Mucosa of descending colon (tissue), 3 donors: ENCODE measurements around the gene MFAP5. TPM values are rescaled to one million over a fixed set of nuclear protein-coding genes. Genes with fewer than 3 reads are reported as not detected.
"Not testable (repeated sequence)": the region's sequence is repeated elsewhere in the genome, so short reads cannot be mapped to it uniquely, and the experiment has no call there.

Experiments used
- ATAC-seq: fragments of 200-7000 bp; cut with Tn5 transposase; one replicate; pipeline ENCODE4 v1.9.1; 2020; ENCODE audit warnings: mild to moderate bottlenecking, moderate library complexity
- DNase-seq, 3 donors: peaks; one replicate each; pipeline ENCODE4 v3.0.0-alpha.2; 2020
- H3K36me3 ChIP-seq: fragments of 200-600 bp; one replicate; pipeline ENCODE4 v1.8.0; 2021; ENCODE audit warnings: low read depth, mild to moderate bottlenecking
- H3K4me1 ChIP-seq: fragments of 200-600 bp; one replicate; pipeline ENCODE4 v1.8.0; 2021; ENCODE audit warnings: low read depth, mild to moderate bottlenecking
- H3K4me3 ChIP-seq: fragments of 200-600 bp; one replicate; pipeline ENCODE4 v1.8.0; 2021; ENCODE audit warnings: mild to moderate bottlenecking
- H3K9me3 ChIP-seq: fragments of 200-600 bp; one replicate; pipeline ENCODE4 v1.8.0; 2021; ENCODE audit warnings: mild to moderate bottlenecking
- intact Hi-C, 2 donors: fragments of 100-400 bp; cut with DNase I in 1 of 2; cut with micrococcal nuclease in 1 of 2; formaldehyde crosslinking; loops; one replicate each; pipeline versions ENCODE4 v1.11.0 to v1.11.1; 2022; cut with DNase I, micrococcal nuclease
- total RNA-seq, 3 donors: library from RNA; stranded (reverse); fragmentation: NEBNext Ultra II Directional in 2 of 3; extraction: Animal tissue kit (Norgen Biotek cat#: 25700) in 2 of 3; gene quantifications; one replicate each; pipeline versions ENCODE4 v1.2.1 to v1.2.4, GENCODE V29; 2021 to 2023
- TF ChIP-seq, protein P1 (sequence below): fragments of 200-600 bp; IDR thresholded peaks from one replicate; pipeline ENCODE4 v1.8.0; 2022; ENCODE audit warnings: antibody characterized with exemption, mild to moderate bottlenecking
- donor health status: DM: no; HTN: no; CAD: no; lungs with moderate emphysema.
- donor health status: DM: no; HTN: no; CAD: no.
- donor health status: DM: no; HTN: yes; CAD: no.

The MFAP5 gene
- total RNA-seq, 3 donors from 2014 or later = 10.7 to 43.1 (median 25.0) TPM

DNA sequence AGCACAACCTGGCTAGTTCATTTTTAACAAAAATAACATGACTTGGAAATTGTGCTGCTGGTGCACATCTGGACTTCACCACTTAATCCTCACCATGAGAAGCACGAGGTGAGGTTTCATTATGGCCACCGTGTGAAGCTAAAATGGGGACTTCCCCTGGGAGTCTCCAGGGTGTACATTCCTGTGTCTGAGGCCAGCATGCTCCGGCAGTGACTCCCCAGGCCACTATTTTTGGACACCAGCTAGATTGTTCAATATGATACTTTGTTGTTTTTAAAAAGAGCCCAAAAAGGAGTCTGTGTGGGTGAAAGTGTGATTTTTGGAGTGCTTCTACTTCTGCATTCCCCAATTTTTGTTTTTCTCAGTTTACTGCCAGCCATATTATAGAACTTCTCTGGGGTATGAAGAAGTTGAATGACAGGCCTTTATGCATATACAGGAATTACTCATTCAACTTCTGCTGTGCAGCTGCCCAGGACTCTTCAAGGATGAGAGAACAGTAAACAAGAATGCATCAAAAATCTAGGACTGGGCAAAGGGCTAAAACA lies 33.1 kb downstream of the MFAP5 start:
- H3K4me1 ChIP-seq = no peaks in the 10 kb centered on the region
- ATAC-seq (no peak), DNase-seq (no peak)
- no peak overlapping the region for H3K4me3 ChIP-seq
- intact Hi-C loops = no loop called here
- H3K36me3 ChIP-seq = no peaks in the 10 kb centered on the region
- no peaks in the 10 kb centered on the region for H3K9me3 ChIP-seq
- TF ChIP-seq, protein P1, sequence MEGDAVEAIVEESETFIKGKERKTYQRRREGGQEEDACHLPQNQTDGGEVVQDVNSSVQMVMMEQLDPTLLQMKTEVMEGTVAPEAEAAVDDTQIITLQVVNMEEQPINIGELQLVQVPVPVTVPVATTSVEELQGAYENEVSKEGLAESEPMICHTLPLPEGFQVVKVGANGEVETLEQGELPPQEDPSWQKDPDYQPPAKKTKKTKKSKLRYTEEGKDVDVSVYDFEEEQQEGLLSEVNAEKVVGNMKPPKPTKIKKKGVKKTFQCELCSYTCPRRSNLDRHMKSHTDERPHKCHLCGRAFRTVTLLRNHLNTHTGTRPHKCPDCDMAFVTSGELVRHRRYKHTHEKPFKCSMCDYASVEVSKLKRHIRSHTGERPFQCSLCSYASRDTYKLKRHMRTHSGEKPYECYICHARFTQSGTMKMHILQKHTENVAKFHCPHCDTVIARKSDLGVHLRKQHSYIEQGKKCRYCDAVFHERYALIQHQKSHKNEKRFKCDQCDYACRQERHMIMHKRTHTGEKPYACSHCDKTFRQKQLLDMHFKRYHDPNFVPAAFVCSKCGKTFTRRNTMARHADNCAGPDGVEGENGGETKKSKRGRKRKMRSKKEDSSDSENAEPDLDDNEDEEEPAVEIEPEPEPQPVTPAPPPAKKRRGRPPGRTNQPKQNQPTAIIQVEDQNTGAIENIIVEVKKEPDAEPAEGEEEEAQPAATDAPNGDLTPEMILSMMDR = no peak

DNA sequence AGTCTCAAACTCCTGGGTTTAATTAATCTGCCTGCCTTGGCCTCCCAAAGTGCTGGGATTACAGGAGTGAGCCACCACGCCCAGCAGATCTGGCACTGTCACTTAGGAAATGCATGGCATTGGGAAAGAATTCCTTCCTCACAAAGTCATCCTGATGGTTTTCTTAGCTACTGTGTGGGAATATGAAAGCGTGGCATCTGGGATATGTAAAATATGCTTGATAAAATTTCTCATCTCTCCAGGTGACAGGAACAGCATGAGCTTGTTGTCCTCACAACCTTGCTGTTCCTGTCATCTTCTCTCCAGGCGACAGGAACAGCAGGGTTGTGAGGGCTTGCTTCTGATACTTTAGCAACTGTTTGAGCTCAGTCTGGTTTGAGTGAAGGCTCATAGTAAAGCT lies 33.9 kb downstream of the MFAP5 start:
- intact Hi-C loops = no loop called here
- Histone ChIP-seq H3K36me3 (no peaks in the 10 kb centered on the region), H3K9me3 (no peaks in the 10 kb centered on the region), H3K4me3 (no peak overlapping the region), H3K4me1 (no peaks in the 10 kb centered on the region)
- TF ChIP-seq, protein P1 = no peak
- ATAC-seq = no peak
- no peak for DNase-seq

DNA sequence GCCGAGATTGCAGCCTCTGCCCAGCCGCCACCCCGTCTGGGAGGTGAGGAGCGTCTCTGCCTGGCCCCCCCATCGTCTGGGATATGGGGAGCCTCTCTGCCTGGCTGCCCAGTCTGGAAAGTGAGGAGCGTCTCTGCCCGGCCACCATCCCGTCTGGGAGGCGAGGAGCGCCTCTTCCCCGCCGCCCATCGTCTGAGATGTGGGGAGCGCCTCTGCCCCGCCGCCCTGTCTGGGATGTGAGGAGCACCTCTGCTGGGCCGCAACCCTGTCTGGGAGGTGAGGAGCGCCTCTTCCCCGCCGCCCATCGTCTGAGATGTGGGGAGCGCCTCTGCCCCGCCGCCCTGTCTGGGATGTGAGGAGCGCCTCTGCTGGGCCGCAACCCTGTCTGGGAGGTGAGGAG lies 37.9 kb downstream of the MFAP5 start:
- DNase-seq, H3K4me1 ChIP-seq, H3K36me3 ChIP-seq, ATAC-seq, H3K9me3 ChIP-seq, intact Hi-C loops, H3K4me3 ChIP-seq: not testable (repeated sequence)

DNA sequence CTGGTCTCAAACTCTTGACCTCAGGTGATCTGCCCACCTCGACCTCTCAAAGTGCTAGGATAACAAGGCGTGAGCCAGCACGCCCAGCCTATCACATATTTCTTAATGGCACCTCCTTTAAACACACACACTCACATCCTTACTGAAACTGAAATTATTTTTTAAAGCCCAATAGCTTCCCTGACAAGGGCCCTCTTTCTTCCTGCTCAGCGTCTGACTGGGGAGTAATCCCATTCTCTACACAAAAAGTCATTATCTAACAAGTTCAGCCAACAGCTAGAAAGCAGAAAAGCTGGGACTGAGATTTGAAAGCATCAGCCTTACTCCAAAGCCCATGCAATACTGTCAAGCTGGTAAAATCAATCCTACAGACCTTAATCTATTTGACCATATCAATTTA lies 40.0 kb downstream of the MFAP5 start:
- TF ChIP-seq, protein P1 = no peak
- no peak overlapping the region for H3K4me3 ChIP-seq
- no peaks in the 10 kb centered on the region for H3K36me3 ChIP-seq
- no peaks in the 10 kb centered on the region for H3K4me1 ChIP-seq
- intact Hi-C loops = no loop called here
- no peak for DNase-seq
- peaks cover 6% of the 10 kb centered on the region for H3K9me3 ChIP-seq
- ATAC-seq = no peak

DNA sequence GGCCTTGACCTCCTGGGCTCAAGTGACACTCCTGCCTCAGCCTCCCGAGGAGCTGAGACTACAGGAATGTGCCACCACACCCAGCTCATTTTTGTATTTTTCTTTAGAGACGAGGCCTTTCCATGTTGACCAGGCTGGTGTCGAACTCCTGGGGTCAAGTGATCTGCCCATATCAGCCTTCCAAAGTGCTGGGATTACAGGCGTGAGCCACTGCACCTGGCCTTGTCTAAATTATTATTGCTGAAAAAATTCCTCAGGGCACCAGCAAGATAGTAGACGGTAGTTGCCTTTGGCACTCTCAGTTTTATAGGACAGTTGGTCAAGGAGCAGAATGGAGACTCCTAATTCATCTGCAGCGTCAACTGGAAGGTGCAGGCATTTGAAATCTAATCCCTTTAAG lies 47.4 kb downstream of the MFAP5 start:
- intact Hi-C loops = no loop called here
- Histone ChIP-seq H3K9me3 (no peaks in the 10 kb centered on the region), H3K4me1 (no peaks in the 10 kb centered on the region), H3K4me3 (no peak overlapping the region), H3K36me3 (no peaks in the 10 kb centered on the region)
- TF ChIP-seq, protein P1 = no peak
- DNase-seq (no peak), ATAC-seq (no peak)

DNA sequence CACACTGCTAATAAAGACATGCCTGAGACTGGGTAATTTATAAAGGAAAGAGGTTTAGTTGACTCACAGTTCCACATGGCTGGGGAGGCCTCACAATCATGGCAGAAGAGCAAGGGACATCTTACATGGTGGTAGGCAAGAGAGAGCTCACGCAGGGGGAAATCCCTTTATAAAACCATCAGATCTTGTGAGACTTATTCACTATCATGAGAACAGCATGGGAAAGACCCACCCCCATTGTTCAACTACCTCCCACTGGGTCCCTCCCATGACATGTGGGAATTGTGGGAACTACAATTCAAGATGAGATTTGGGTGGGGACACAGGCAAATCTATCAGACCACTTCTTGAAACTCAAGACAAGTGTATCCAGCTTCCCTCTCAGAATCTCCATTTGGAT lies 48.7 kb downstream of the MFAP5 start:
- intact Hi-C loops, H3K4me3 ChIP-seq, H3K4me1 ChIP-seq: not testable (repeated sequence)

DNA sequence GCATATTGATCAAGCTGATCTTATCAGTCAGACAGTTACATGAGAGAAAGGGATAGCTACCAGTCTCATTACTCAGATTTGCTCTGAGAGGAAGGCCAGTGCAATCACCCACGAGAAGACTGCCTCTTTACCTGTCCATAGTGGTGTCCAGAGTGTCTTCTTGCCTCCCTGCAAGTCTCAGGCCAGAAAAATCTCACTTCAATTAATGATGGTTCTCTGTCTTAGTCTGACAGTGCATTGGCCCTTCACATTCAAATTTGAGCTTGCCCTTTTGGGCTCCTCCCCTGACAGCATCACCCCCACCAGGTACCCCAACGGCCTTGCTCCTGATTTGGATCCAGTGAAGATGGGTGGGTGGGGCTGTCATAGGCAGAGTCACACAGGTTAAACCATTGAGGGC lies 50.0 kb downstream of the MFAP5 start, which contains the start of gene AICDA:
Gene AICDA (minus strand): TSS at position 231 of the 400 bp plus-strand sequence. CDS start 92 bp downstream, at position 139.
- Histone ChIP-seq H3K9me3 (no peaks in the 10 kb centered on the region), H3K36me3 (no peaks in the 10 kb centered on the region), H3K4me3 (no peak within 1 kb of the TSS), H3K4me1 (no peaks in the 10 kb centered on the region)
- no peak for ATAC-seq
- intact Hi-C loops = no loop called here
- TF ChIP-seq, protein P1 = no peak
- no peak for DNase-seq

More for the DNA sequence above, 48.7 kb downstream of the MFAP5 start:
- DNase-seq, H3K36me3 ChIP-seq, H3K9me3 ChIP-seq, ATAC-seq: not testable (repeated sequence)
